OCI-LY3 (cell line): ENCODE measurements around the gene PPP1R3G.

Experiments
- EZH2phosphoT487 ChIP-seq: fragments of 200-600 bp; shearing (Covaris generic); IDR thresholded peaks from 2 replicates; pipeline ENCODE4 v1.6.1; 2018; ENCODE audit warnings: antibody characterized with exemption, mixed run types, low read depth
- TF ChIP-seq, protein P1 (sequence below): fragments of 200-600, 300-600 bp; sonication (generic); IDR thresholded peaks from 2 replicates; pipeline ENCODE4 v1.5.1; 2014; ENCODE audit warnings: antibody characterized with exemption, low read length, low read depth

GRCh38 chr6:5123296-5124143, 38.4 kb downstream of the PPP1R3G start:
- TF ChIP-seq, protein P1, sequence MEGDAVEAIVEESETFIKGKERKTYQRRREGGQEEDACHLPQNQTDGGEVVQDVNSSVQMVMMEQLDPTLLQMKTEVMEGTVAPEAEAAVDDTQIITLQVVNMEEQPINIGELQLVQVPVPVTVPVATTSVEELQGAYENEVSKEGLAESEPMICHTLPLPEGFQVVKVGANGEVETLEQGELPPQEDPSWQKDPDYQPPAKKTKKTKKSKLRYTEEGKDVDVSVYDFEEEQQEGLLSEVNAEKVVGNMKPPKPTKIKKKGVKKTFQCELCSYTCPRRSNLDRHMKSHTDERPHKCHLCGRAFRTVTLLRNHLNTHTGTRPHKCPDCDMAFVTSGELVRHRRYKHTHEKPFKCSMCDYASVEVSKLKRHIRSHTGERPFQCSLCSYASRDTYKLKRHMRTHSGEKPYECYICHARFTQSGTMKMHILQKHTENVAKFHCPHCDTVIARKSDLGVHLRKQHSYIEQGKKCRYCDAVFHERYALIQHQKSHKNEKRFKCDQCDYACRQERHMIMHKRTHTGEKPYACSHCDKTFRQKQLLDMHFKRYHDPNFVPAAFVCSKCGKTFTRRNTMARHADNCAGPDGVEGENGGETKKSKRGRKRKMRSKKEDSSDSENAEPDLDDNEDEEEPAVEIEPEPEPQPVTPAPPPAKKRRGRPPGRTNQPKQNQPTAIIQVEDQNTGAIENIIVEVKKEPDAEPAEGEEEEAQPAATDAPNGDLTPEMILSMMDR: no peak
- no peak for TF ChIP-seq EZH2phosphoT487
